ENCODE data around the gene GCNT3.

GRCh38 chr15:59591356-59591755 is 20.2 kb upstream of the GCNT3 start:
- TF ChIP-seq CTCF (IDR thresholded peaks at IDR 0.05) (no peak), POLR2AphosphoS5 (IDR thresholded peaks at IDR 0.05) (no peak), POLR2A (IDR thresholded peaks at IDR 0.05) (no peak)
